IPS-18c (cell line): Measurements from ENCODE around the gene ZDHHC22.
"Not testable (repeated sequence)": the region's sequence is repeated elsewhere in the genome, so short reads cannot be mapped to it uniquely, and the experiment has no call there.

ENCODE experiments used
- H3K4me3 ChIP-seq: 2 replicates; pipeline ENCODE4 v1.7.0; 2013; ENCODE audit warnings: low read depth, mild to moderate bottlenecking, low read length, moderate library complexity; ENCODE audit not compliant: insufficient read depth
- H3K9me3 ChIP-seq: one replicate; pipeline ENCODE4 v1.6.1; 2013; ENCODE audit warnings: mild to moderate bottlenecking, low read length, moderate library complexity; ENCODE audit not compliant: control insufficient read depth, insufficient read depth

Gene ZDHHC22

GRCh38 chr14:77141214-77142004 lies at the start of gene ZDHHC22:
Gene ZDHHC22, minus strand, starts transcription at chr14:77141791. Its CDS starts 2,053 bp downstream, at chr14:77139738.
- Histone ChIP-seq H3K4me3 (peak within 1 kb of the TSS; percentile 77), H3K9me3 (no peaks in the 10 kb centered on the region)

DNA sequence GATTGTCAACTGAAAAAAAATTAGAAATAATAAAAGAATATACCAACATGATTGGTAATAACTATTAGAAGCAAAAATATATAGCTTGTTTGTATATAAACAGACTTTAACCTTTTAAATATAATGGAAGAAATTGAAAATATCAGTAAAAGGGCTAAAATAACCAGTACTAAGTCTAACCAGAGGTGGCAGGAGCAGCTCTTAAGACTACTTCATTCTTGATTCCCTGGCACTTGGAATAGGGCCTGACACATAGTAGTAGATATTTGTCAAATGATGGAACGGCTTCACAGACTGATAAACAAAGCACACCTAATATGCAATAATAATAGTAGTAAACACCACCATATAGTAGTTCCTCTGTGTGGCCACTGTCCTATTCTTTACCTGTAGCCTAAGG lies 49.4 kb upstream of the ZDHHC22 start:
- Histone ChIP-seq H3K4me3 (no peak overlapping the region), H3K9me3 (no peaks in the 10 kb centered on the region)

GRCh38 chr14:77189479-77189878 lies 47.9 kb upstream of the ZDHHC22 start:
- Histone ChIP-seq H3K9me3 (no peaks in the 10 kb centered on the region), H3K4me3 (no peak overlapping the region)

DNA sequence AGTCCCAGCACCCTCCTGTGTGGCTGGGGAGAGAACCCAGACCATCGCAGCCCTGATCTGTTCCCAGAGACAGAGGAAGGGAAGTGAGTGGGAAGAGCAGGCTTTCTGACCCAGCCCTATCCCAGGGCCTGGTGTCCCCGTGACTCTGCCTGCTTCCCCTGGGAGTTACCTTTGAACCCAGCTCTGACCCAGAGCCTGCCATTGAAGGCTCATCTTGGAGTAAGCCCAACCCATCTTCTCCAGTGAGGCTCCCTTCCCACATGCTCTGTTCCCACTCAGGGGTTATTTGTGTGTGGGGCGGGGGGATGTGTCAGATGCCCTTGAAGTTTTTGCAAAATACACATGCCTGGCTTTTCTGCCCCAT lies 46.0 kb upstream of the ZDHHC22 start:
- Histone ChIP-seq H3K9me3 (no peaks in the 10 kb centered on the region), H3K4me3 (no peak overlapping the region)

DNA sequence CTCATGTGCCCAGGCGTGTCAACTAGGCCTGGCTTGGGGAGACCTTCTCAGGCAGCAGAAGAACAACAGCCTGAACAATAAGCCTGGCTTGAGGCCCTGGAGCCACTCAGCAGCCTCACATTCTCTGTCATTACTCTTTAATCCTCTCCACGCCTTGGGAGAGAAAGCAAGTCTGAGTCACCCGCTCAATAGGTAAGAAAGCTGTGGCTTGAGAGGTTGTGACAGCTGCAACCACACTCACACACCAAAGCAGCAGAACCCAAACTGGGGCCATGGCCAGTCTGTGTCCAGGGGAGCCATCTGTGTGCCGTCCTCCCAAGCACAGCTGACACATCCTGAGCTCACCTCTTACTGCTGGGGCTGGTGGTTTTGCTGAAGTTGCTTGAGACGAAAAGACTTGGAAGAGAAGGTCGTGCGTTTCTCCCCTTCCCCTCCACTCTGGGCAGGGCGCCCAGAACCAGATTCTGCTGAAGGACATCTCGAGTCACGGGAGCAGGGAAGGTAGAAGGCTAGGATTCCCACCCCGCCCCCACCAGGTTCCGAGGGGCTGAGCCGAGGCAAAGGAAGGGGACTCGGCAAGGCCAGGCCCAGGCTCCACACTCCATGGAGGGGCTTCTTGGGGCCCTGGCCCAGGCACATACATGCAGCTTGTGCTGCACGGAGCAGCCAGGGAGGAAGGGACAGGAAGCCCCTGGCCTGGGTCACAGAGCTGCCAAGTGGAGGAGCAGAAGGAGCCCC lies 45.5 kb upstream of the ZDHHC22 start:
- Histone ChIP-seq H3K9me3 (no peaks in the 10 kb centered on the region), H3K4me3 (no peak overlapping the region)

DNA sequence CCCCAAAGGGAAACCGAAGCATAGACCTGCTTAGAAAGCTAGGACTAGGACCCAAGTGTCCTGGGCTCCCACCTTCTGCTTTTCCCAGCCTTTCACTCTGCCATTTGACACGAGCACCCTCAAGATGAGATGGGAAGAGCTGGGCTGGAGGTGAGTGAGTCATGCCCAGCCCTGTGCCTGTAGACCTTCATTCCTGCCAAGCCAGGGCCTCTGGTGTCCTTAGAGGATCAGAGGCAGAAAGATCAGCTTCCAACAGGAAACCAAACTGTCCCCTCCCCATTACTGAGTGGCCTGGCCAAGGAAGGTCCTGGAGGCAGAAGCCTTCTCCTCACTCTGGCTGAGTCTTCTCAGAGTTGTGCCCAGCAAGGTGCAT lies 43.5 kb upstream of the ZDHHC22 start:
- Histone ChIP-seq H3K4me3 (no peak overlapping the region), H3K9me3 (no peaks in the 10 kb centered on the region)

DNA sequence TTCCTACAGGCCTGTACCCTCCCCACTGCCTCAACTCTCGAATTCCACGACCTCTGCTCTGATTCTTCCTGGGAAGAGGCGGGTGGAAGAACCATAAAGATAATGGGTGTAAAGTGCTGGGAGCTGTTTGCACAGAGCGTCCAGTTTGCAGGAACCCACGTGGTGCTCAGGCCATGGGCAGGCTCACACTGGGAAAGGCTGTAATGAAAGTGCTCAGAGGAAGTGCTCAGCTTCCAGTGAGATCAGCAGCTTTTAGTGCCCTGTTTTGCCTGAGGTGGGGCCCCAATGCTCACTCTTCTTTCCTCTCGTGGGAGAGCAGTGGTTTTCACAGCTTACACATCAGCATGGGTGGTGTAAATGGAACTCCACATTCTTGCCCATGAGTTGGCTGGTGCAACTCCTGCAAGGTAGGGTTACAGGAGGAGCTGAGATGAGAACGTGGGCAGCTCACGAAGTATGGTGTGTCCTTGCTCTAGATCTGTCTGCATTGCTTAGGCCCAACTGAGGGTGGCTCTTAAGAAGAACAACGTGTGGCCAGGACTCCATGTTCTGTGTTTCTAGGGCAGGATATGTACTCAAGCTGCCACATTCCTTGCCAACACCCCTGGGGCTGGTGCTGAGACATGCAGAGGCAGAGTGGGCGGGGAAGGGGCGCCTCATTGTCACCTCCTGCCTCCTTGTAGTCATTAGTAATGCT lies 43.0 kb upstream of the ZDHHC22 start:
- no peaks in the 10 kb centered on the region for H3K9me3 ChIP-seq
- H3K4me3 ChIP-seq, result no peak overlapping the region

- Histone ChIP-seq H3K4me3 (no peak overlapping the region), H3K9me3 (no peaks in the 10 kb centered on the region)
These were observed 42.3 kb upstream of the ZDHHC22 start for GRCh38 chr14:77183896-77184295.

- no peaks in the 10 kb centered on the region for H3K9me3 ChIP-seq
- H3K4me3 ChIP-seq, result peak within 1 kb of the TSS; percentile 80
These were observed 40.2 kb upstream of the ZDHHC22 start, which contains the start of gene TMEM63C for GRCh38 chr14:77181603-77182437. Gene TMEM63C, plus strand, starts transcription at chr14:77181798. Its CDS starts 37,016 bp downstream, at chr14:77218814.

- Histone ChIP-seq H3K9me3 (no peaks in the 10 kb centered on the region), H3K4me3 (no peak overlapping the region; the same call in 1 of the 2 replicates)
These were observed 39.4 kb upstream of the ZDHHC22 start for GRCh38 chr14:77180726-77181602.

- no peak overlapping the region for H3K4me3 ChIP-seq
- no peaks in the 10 kb centered on the region for H3K9me3 ChIP-seq
These were observed 37.1 kb upstream of the ZDHHC22 start for GRCh38 chr14:77178656-77179055.

- H3K9me3 ChIP-seq, result no peaks in the 10 kb centered on the region
- H3K4me3 ChIP-seq, result no peak overlapping the region
These were observed 36.1 kb upstream of the ZDHHC22 start for GRCh38 chr14:77177702-77178101.

DNA sequence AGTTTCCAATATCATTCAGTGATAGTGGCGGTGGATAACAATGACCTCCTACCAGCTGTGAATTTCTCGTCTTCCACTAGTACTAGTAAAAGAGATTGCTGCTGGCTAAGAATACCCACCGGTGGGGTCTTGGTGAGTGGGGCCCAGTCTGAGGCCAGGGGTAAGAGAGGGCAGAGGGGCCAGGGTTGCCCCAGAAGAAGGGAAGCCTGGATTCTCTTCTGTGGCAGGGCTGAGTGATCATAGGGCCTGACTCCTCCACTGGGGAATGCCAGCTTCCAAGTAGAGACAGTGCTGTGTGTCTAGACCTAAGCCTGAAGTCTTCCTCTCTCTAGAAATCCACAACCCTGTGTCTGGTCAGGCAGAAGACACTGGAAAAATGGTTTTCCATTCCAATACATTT lies 34.3 kb upstream of the ZDHHC22 start:
- Histone ChIP-seq H3K4me3 (no peak overlapping the region), H3K9me3 (no peaks in the 10 kb centered on the region)

- not testable (repeated sequence) for H3K4me3 ChIP-seq, H3K9me3 ChIP-seq
These were observed 32.5 kb upstream of the ZDHHC22 start for GRCh38 chr14:77173911-77174617.

DNA sequence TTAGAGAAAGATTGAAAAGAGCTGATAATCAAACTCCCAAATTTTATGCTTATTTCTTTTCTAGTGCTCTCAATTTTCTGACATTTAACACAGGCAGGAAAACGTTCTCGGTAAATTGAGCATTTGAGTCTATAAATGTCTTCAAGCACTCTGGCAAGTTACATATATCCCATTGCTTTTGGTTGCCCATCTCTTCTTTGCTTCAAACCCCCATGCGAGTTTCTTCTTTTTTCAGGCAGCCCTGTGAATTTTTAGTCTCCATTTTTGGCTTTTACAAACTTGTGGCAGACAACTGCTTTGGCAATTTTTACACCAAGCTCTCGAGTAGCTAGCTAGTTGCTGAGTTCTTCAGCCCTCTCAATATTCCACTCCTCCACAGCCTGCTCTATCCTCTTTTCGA lies 31.3 kb upstream of the ZDHHC22 start:
- no peak overlapping the region for H3K4me3 ChIP-seq
- peaks cover 2% of the 10 kb centered on the region for H3K9me3 ChIP-seq

- no peak overlapping the region for H3K4me3 ChIP-seq
- H3K9me3 ChIP-seq, result peaks cover 2% of the 10 kb centered on the region
These were observed 28.5 kb upstream of the ZDHHC22 start for GRCh38 chr14:77170045-77170444.
